GM19025 (cell line): ENCODE data around the gene SDK2.

Source experiments
- ATAC-seq: cut with Tn5 transposase; IDR thresholded peaks from one replicate; pipeline ENCODE4 v1.9.1; 2021; ENCODE audit warnings: mild to moderate bottlenecking, low read depth, moderate library complexity; ENCODE audit not compliant: unreplicated experiment

SDK2 gene

GRCh38 chr17:73644145-73645049, at the start of gene SDK2:
TSS of gene SDK2 (minus strand) at chr17:73644445. CDS start at chr17:73644088, 357 bp downstream.
- ATAC-seq = no peak

GRCh38 chr17:73693071-73693470, 48.8 kb upstream of the SDK2 start:
- ATAC-seq = no peak

GRCh38 chr17:73691321-73691766, 47.1 kb upstream of the SDK2 start:
- no peak for ATAC-seq

GRCh38 chr17:73690676-73691075, 46.4 kb upstream of the SDK2 start:
- no peak for ATAC-seq

- ATAC-seq = no peak
These were observed 45.5 kb upstream of the SDK2 start for GRCh38 chr17:73689596-73690275.

GRCh38 chr17:73686961-73687360, 42.7 kb upstream of the SDK2 start:
- no peak for ATAC-seq

- ATAC-seq = no peak
These were observed 41.9 kb upstream of the SDK2 start for GRCh38 chr17:73686126-73686525.

GRCh38 chr17:73684183-73684582, 39.9 kb upstream of the SDK2 start:
- ATAC-seq = no peak

GRCh38 chr17:73683771-73684170, 39.5 kb upstream of the SDK2 start:
- no peak for ATAC-seq

GRCh38 chr17:73681946-73682345, 37.7 kb upstream of the SDK2 start:
- ATAC-seq = no peak

GRCh38 chr17:73679476-73679875, 35.2 kb upstream of the SDK2 start:
- no peak for ATAC-seq

- no peak for ATAC-seq
These were observed 34.8 kb upstream of the SDK2 start for GRCh38 chr17:73678999-73679398.

GRCh38 chr17:73669771-73670170, 25.5 kb upstream of the SDK2 start:
- no peak for ATAC-seq

GRCh38 chr17:73667181-73667959, 23.1 kb upstream of the SDK2 start:
- no peak for ATAC-seq

- no peak for ATAC-seq
These were observed 19.4 kb upstream of the SDK2 start for GRCh38 chr17:73663614-73664013.

GRCh38 chr17:73660366-73660765, 16.1 kb upstream of the SDK2 start:
- no peak for ATAC-seq

- ATAC-seq = no peak
These were observed 14.7 kb upstream of the SDK2 start for GRCh38 chr17:73658821-73659515.

- ATAC-seq = no peak
These were observed 13.3 kb upstream of the SDK2 start for GRCh38 chr17:73657473-73658116.

GRCh38 chr17:73654241-73654640, 10.0 kb upstream of the SDK2 start:
- ATAC-seq = no peak

- ATAC-seq = no peak
These were observed 9.6 kb upstream of the SDK2 start for GRCh38 chr17:73653810-73654209.
